ENCODE results near the gene ZNF335.

GRCh38 chr20:46011631-46012482 lies 39.9 kb upstream of the ZNF335 start:
- TF ChIP-seq ZNF83 (CRISPR knock-in tag; IDR thresholded peaks at IDR 0.05; ENCODE audit: borderline replicate concordance) (no peak), TAF1 (CRISPR knock-in tag; IDR thresholded peaks at IDR 0.05) (no peak), HDAC2 (CRISPR knock-in tag; IDR thresholded peaks at IDR 0.05) (no peak), HMG20B (CRISPR knock-in tag; conservative IDR thresholded peaks at IDR 0.05) (no peak), MED13 (CRISPR knock-in tag; IDR thresholded peaks at IDR 0.05) (no peak), EZH2 (conservative IDR thresholded peaks at IDR 0.05; ENCODE audit: low read depth, low read length) (peak; percentile 84), ZFP90 (CRISPR knock-in tag; IDR thresholded peaks at IDR 0.05; ENCODE audit: borderline replicate concordance) (no peak), FOXM1 (CRISPR knock-in tag; IDR thresholded peaks at IDR 0.05) (no peak)

Data from HepG2 (cell line).